Activated T-cell treated with anti-CD3 and anti-CD28 coated beads, Interleukin-2, amount 50 U/mL, for 72 hours (primary cell): ENCODE measurements around the gene HIP1. TPM values are rescaled to one million over a fixed set of nuclear protein-coding genes. Genes with fewer than 3 reads are reported as not detected.
"Not testable (repeated sequence)": the region's sequence is repeated elsewhere in the genome, so short reads cannot be mapped to it uniquely, and the experiment has no call there.

Source experiments
- ATAC-seq, 2 donors: fragments of 150-1000 bp; cut with Tn5 transposase; replicated peaks in 1 of 2; 2 replicates each; pipeline ENCODE4 v1.10.0; 2021; ENCODE audit warnings: moderate library complexity in 2 of 2, mild to moderate bottlenecking in 1 of 2
- DNase-seq, 2 donors: peaks; one replicate each; pipeline ENCODE4 v3.0.0; 2021 to 2022; ENCODE audit warnings: mixed read lengths in 1 of 2
- H3K27ac Mint-ChIP-seq: one replicate; pipeline ENCODE4 v1.8.0; 2022; ENCODE audit warnings: mild to moderate bottlenecking, moderate library complexity, mixed read lengths
- H3K27me3 Mint-ChIP-seq: one replicate; pipeline ENCODE4 v1.8.0; 2022; ENCODE audit warnings: low read depth, mixed read lengths
- H3K36me3 Mint-ChIP-seq, 2 donors: one replicate each; pipeline ENCODE4 v1.8.0; 2022; ENCODE audit warnings: mixed read lengths in 2 of 2, mild to moderate bottlenecking in 1 of 2; ENCODE audit not compliant: insufficient read depth in 2 of 2
- H3K4me1 Mint-ChIP-seq: one replicate; pipeline ENCODE4 v1.8.0; 2022; ENCODE audit warnings: low read depth, mixed read lengths
- H3K4me3 Mint-ChIP-seq, 2 donors: one replicate each; pipeline ENCODE4 v1.8.0; 2022; ENCODE audit warnings: mild to moderate bottlenecking in 2 of 2, mixed read lengths in 2 of 2, moderate library complexity in 2 of 2
- H3K9me3 Mint-ChIP-seq, 2 donors: one replicate each; pipeline ENCODE4 v1.8.0; 2022; ENCODE audit warnings: mixed read lengths in 2 of 2
- total RNA-seq, 2 donors: library from RNA; stranded (reverse); gene quantifications; one replicate each; pipeline ENCODE4 v1.2.3, GENCODE V29; 2022

The HIP1 gene
- total RNA-seq, 2 donors from 2014 or later, result 10.9 to 11.4 TPM

DNA sequence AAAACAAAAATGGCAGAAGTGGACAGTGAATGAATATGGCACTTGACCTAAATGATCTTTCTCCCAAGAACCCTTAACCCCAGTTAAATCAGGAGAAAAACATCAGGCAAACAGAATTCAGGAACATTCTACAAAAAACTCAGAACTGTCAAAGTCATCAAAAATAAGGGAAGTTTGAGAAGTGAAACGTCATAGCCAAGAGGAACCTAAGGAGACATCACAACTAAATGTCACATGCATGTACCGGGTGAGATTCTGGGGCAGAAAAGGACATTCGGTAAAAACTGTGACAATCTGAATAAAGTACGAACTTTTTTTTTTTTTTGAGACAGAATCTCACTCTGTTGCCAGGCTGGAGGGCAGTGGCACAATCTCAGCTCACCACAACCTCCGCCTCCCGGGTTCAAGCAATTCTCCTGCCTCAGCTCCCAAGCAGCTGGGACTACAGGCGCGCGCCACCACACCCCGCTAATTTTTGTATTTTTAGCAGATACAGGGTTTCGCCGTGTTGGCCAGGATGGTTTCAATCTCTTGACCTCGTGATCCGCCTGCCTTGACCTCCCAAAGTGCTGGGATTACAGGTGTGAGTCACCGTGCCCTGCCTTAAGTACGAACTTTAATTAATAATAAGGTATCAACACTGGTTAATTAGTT, 169.0 kb downstream of the HIP1 start:
- not testable (repeated sequence) for H3K9me3 Mint-ChIP-seq, H3K36me3 Mint-ChIP-seq, H3K27me3 Mint-ChIP-seq, ATAC-seq, H3K27ac Mint-ChIP-seq, H3K4me1 Mint-ChIP-seq, H3K4me3 Mint-ChIP-seq, DNase-seq

GRCh38 chr7:75567948-75568595, 170.7 kb downstream of the HIP1 start:
- no peaks in the 10 kb centered on the region for H3K9me3 Mint-ChIP-seq
- DNase-seq (no peak), ATAC-seq (no peak)
- no peaks in the 10 kb centered on the region for H3K27me3 Mint-ChIP-seq
- H3K27ac Mint-ChIP-seq, result no peak overlapping the region
- no peaks in the 10 kb centered on the region for H3K36me3 Mint-ChIP-seq
- H3K4me3 Mint-ChIP-seq, result no peak overlapping the region
- H3K4me1 Mint-ChIP-seq, result no peaks in the 10 kb centered on the region

DNA sequence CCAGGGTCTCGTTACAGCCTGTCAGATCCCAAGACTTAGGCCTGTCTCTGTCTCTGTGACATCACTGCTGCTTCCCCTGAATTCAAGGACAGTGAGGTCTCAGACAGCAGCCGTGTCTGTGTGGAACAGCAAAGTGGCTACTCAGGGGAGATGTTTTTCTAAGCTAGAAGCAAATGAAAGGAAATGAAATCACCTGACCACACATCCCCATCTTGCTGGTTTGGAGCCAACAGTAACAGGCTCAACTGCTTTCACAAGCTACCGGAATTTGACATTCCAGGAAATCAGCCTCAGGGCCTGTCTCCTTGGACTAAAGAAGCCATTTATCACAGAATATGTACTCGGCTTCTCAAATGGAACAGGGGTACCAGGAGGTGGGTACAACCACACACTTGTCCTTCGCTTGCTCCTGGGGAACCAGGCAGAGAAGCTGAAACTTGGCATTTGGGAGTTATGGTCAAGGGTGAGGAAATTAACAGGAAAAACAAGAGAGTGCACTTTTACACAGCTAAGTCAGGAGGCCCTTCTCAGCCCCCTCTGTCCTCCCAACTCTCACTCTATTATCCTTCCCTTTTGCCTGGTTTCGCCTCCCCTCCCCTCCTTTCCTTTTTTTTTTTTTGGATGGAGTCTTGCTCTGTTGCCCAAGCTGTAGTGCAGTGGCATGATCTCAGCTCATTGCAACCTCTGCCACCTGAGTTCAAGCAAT, 173.5 kb downstream of the HIP1 start:
- Mint-ChIP-seq H3K9me3 (peaks cover 0 to 4% of the 10 kb centered on the region in 2 donors), H3K4me1 (no peaks in the 10 kb centered on the region), H3K27me3 (no peaks in the 10 kb centered on the region), H3K27ac (no peak overlapping the region), H3K4me3 (no peak overlapping the region), H3K36me3 (peaks cover 2 to 8% of the 10 kb centered on the region in 2 donors)
- no peak for DNase-seq
- ATAC-seq, result no peak

GRCh38 chr7:75563171-75563570, 175.6 kb downstream of the HIP1 start:
- peaks cover 2 to 8% of the 10 kb centered on the region in 2 donors for H3K36me3 Mint-ChIP-seq
- no peak overlapping the region for H3K4me3 Mint-ChIP-seq
- no peaks in the 10 kb centered on the region for H3K27me3 Mint-ChIP-seq
- peaks cover 0 to 4% of the 10 kb centered on the region in 2 donors for H3K9me3 Mint-ChIP-seq
- H3K27ac Mint-ChIP-seq, result no peak overlapping the region
- DNase-seq (no peak), ATAC-seq (no peak)
- H3K4me1 Mint-ChIP-seq, result no peaks in the 10 kb centered on the region

DNA sequence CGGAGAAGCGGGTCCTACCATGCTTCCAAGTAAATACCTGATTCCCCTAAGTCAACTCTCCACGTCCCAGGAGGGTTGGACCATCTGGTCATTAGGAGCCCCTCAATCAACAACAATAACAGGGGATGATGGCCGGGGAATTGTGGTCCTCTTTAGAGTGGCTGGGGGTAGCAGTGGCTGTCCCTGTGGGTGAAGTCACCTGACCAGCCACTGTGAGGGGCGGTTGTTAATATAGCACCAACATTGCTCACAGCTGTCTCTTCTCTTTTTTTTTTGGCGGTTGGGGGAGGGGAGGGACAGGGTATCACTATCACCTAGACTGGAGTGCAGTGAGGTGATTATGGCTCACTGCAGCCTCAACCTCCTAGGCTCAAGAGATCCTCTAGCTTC, 178.8 kb downstream of the HIP1 start:
- ATAC-seq (no peak), DNase-seq (no peak)
- peaks cover 0 to 4% of the 10 kb centered on the region in 2 donors for H3K9me3 Mint-ChIP-seq
- H3K4me1 Mint-ChIP-seq, result no peaks in the 10 kb centered on the region
- no peak overlapping the region for H3K4me3 Mint-ChIP-seq
- no peaks in the 10 kb centered on the region for H3K27me3 Mint-ChIP-seq
- H3K27ac Mint-ChIP-seq, result no peak overlapping the region
- peaks cover 2 to 8% of the 10 kb centered on the region in 2 donors for H3K36me3 Mint-ChIP-seq

GRCh38 chr7:75559355-75559975, 179.3 kb downstream of the HIP1 start:
- no peak for ATAC-seq
- H3K4me3 Mint-ChIP-seq, result no peak overlapping the region
- H3K9me3 Mint-ChIP-seq, result peaks cover 0 to 4% of the 10 kb centered on the region in 2 donors
- no peak for DNase-seq
- H3K27me3 Mint-ChIP-seq, result no peaks in the 10 kb centered on the region
- no peaks in the 10 kb centered on the region for H3K4me1 Mint-ChIP-seq
- no peak overlapping the region for H3K27ac Mint-ChIP-seq
- peaks cover 2 to 8% of the 10 kb centered on the region in 2 donors for H3K36me3 Mint-ChIP-seq

DNA sequence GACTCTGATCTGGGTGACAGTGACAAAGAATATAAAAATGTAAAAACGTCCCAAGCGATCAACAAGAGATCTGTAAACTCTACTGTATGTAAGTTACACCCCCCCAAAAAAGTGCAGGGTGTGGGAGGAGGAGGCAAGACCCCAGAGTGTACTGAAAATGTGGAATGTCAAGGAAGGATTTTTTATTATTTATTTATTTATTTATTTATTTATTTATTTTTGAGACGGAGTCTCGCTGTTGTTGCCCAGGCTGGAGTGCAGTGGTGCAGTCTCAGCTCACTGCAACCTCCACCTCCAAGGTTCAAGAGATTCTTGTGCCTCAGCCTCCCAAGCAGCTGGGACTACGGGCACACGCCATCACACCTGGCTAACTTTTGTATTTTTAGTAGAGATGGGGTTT, 181.9 kb downstream of the HIP1 start:
- not testable (repeated sequence) for DNase-seq

GRCh38 chr7:75555736-75556135, 183.0 kb downstream of the HIP1 start:
- H3K36me3 Mint-ChIP-seq, result no peaks in the 10 kb centered on the region
- no peak for ATAC-seq

More for the DNA sequence above, 181.9 kb downstream of the HIP1 start:
- H3K27ac Mint-ChIP-seq, H3K27me3 Mint-ChIP-seq, ATAC-seq, H3K4me3 Mint-ChIP-seq, H3K9me3 Mint-ChIP-seq, H3K36me3 Mint-ChIP-seq, H3K4me1 Mint-ChIP-seq: not testable (repeated sequence)

GRCh38 chr7:75546237-75547015, 192.3 kb downstream of the HIP1 start:
- H3K9me3 Mint-ChIP-seq, result no peaks in the 10 kb centered on the region
- H3K27ac Mint-ChIP-seq, result no peak overlapping the region
- DNase-seq, result no peak
- H3K4me3 Mint-ChIP-seq, result no peak overlapping the region
- no peaks in the 10 kb centered on the region for H3K36me3 Mint-ChIP-seq
- H3K4me1 Mint-ChIP-seq, result no peaks in the 10 kb centered on the region
- no peaks in the 10 kb centered on the region for H3K27me3 Mint-ChIP-seq
- ATAC-seq, result no peak

More at GRCh38 chr7:75555736-75556135, 183.0 kb downstream of the HIP1 start:
- no peak for DNase-seq
- H3K4me1 Mint-ChIP-seq, result no peaks in the 10 kb centered on the region
- H3K27me3 Mint-ChIP-seq, result no peaks in the 10 kb centered on the region
- no peaks in the 10 kb centered on the region for H3K9me3 Mint-ChIP-seq
- H3K27ac Mint-ChIP-seq, result no peak overlapping the region
- no peak overlapping the region for H3K4me3 Mint-ChIP-seq

DNA sequence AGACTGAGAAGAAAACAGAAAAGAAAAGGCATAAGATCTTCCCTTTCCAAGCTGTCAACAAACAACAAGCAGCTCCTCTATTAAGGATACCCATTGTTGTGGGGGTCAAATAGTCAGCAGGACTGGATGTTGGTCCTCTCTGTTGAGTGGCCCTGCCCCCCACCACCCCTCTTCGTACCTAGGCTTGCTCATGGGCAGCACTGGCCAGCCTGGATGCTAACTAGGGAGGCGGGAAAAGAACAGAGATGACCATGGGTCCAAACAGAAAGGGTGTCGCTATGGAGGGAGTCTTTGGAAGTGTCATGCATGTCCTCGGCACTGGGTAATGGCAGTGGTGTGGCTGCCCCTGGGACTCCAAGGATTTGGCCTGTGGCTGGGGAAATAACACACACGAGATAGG, 201.0 kb downstream of the HIP1 start:
- H3K27me3 Mint-ChIP-seq, result no peaks in the 10 kb centered on the region
- DNase-seq, result no peak

GRCh38 chr7:75536940-75537538, 201.7 kb downstream of the HIP1 start:
- Mint-ChIP-seq H3K4me3 (no peak overlapping the region), H3K27me3 (no peaks in the 10 kb centered on the region), H3K27ac (no peak overlapping the region), H3K4me1 (peaks cover 10% of the 10 kb centered on the region), H3K9me3 (no peaks in the 10 kb centered on the region), H3K36me3 (no peaks in the 10 kb centered on the region)
- DNase-seq (no peak), ATAC-seq (no peak)

More for the DNA sequence above, 201.0 kb downstream of the HIP1 start:
- Mint-ChIP-seq H3K4me3 (no peak overlapping the region), H3K4me1 (peaks cover 10% of the 10 kb centered on the region), H3K36me3 (no peaks in the 10 kb centered on the region), H3K27ac (no peak overlapping the region), H3K9me3 (no peaks in the 10 kb centered on the region)
- no peak for ATAC-seq

DNA sequence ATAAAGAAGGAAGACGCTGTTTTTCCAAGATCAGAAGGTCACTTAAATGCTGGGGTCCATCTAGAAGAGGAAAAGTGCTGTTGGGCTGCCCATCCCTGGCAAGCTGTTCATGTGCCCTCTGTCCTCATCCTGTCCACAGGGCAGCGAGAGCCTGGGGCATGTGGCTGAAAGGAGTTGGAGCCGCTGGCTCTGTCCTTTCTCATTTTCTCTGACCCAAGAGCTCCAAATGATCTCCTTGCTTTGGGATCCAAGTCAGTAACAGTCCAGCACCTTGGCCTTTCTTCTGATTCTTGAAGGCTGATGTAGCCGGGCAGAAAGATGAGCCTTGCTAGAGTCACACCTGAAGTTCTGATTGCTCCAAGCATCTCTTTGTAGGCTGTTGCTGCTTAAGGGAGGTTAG, 202.2 kb downstream of the HIP1 start:
- no peak overlapping the region for H3K27ac Mint-ChIP-seq
- H3K27me3 Mint-ChIP-seq, result no peaks in the 10 kb centered on the region
- no peaks in the 10 kb centered on the region for H3K9me3 Mint-ChIP-seq
- peaks cover 10% of the 10 kb centered on the region for H3K4me1 Mint-ChIP-seq
- H3K36me3 Mint-ChIP-seq, result no peaks in the 10 kb centered on the region
- ATAC-seq (no peak), DNase-seq (no peak)
- no peak overlapping the region for H3K4me3 Mint-ChIP-seq
